Spleen (tissue), 11 donors: ENCODE results near the gene AQP5. TPM values are rescaled to one million over a fixed set of nuclear protein-coding genes. Genes with fewer than 3 reads are reported as not detected.

ENCODE experiments used
- DNase-seq: peaks from one replicate; pipeline ENCODE4 v3.0.0-alpha.2; 2020
- H3K27ac ChIP-seq, 8 donors: fragments of 200-600 bp; sonication (generic) in 7 of 8; 1 replicate in 4 of 8; 2 replicates in 4 of 8; pipeline versions ENCODE4 v1.5.0 to v1.8.0; 2016 to 2021; ENCODE audit warnings: inconsistent platforms in 4 of 8, mild to moderate bottlenecking in 4 of 8, moderate library complexity in 1 of 8
- H3K27me3 ChIP-seq, 7 donors: fragments of 200-600 bp; sonication (generic) in 6 of 7; replicated peaks in 1 of 7; 1 replicate in 4 of 7; 2 replicates in 3 of 7; pipeline versions ENCODE4 v1.5.0 to v1.8.0; 2016 to 2021; ENCODE audit warnings: inconsistent platforms in 3 of 7, mild to moderate bottlenecking in 1 of 7
- H3K36me3 ChIP-seq, 6 donors: fragments of 200-600 bp; sonication (generic) in 5 of 6; 1 replicate in 4 of 6; 2 replicates in 2 of 6; pipeline versions ENCODE4 v1.5.0 to v1.8.0; 2016 to 2021; ENCODE audit warnings: inconsistent platforms in 2 of 6
- H3K4me1 ChIP-seq, 6 donors: fragments of 200-600 bp; sonication (generic) in 5 of 6; 1 replicate in 3 of 6; 2 replicates in 3 of 6; pipeline versions ENCODE4 v1.5.0 to v1.8.0; 2016 to 2021; ENCODE audit warnings: inconsistent platforms in 3 of 6
- H3K4me3 ChIP-seq, 8 donors: fragments of 200-600 bp; sonication (generic) in 7 of 8; 1 replicate in 4 of 8; 2 replicates in 4 of 8; pipeline versions ENCODE4 v1.5.0 to v1.8.0; 2016 to 2021; ENCODE audit warnings: inconsistent platforms in 4 of 8, mild to moderate bottlenecking in 4 of 8, moderate library complexity in 2 of 8
- H3K9me3 ChIP-seq, 8 donors: fragments of 200-600 bp; sonication (generic) in 7 of 8; 1 replicate in 4 of 8; 2 replicates in 4 of 8; pipeline versions ENCODE4 v1.5.0 to v1.8.0; 2016 to 2021; ENCODE audit warnings: inconsistent platforms in 4 of 8
- CTCF ChIP-seq, 11 experiments: fragments of 200-600 bp in 7 of 11; fragments of 450-650 bp in 4 of 11; sonication (generic) in 4 of 11; IDR thresholded peaks in 8 of 11; conservative IDR thresholded peaks in 3 of 11; 1 replicate in 7 of 11; 2 replicates in 4 of 11; pipeline versions ENCODE4 v1.4.0 to v1.8.0; 2016 to 2021; ENCODE audit warnings: antibody characterized with exemption in 11 of 11, inconsistent platforms in 4 of 11, mild to moderate bottlenecking in 1 of 11
- POLR2A ChIP-seq, 3 donors: fragments of 450-650 bp; IDR thresholded peaks; one replicate each; pipeline ENCODE4 v1.5.1; 2017; ENCODE audit warnings: antibody characterized with exemption in 3 of 3, mild to moderate bottlenecking in 1 of 3
- POLR2AphosphoS5 ChIP-seq, 3 donors: sonication (generic); formaldehyde crosslinking; IDR thresholded peaks; one replicate each; pipeline ENCODE4 v1.5.1; 2017; ENCODE audit warnings: antibody characterized with exemption in 3 of 3
- WGBS, 5 donors: extraction: QIAGEN DNeasy Blood & Tissue Kit in 3 of 5; methylation state at CpG; one replicate each; pipeline versions ENCODE4 v1.1.5 to v1.1.7; 2013 to 2018; 5-methylcytosine and 5-hydroxymethylcytosine counted together
- intact Hi-C: fragments of 100-400 bp; cut with DNase I; formaldehyde crosslinking; loops from one replicate; pipeline ENCODE4 v1.15.0; 2023; ENCODE audit warnings: low total_unique reads
- polyA plus RNA-seq, 3 donors: library from polyadenylated mRNA; stranded (reverse); fragments of 200-250 nt; gene quantifications; one replicate each; pipeline ENCODE4 v1.2.1, GENCODE V29; 2013
- total RNA-seq, 7 donors: library from RNA; depleted of rRNA in 3 of 7; stranded (reverse); fragments of >200 nt in 3 of 7; fragmentation: NEBNext Ultra II Directional in 4 of 7; extraction: Animal tissue kit (Norgen Biotek cat#: 25700) in 4 of 7; gene quantifications; one replicate each; pipeline versions ENCODE4 v1.1.0 to v1.2.1, GENCODE V29; 2016 to 2021
- donor health status: healthy with polysubstance abuse.
- donor health status: DM: no; HTN: no; CAD: no; lungs with moderate emphysema.
- donor health status: DM: no; HTN: no; CAD: no.
- donor health status: Bipolar disorder and iron deficiency.
- donor health status: healthy.
- donor health status: DM: no; HTN: no; CAD: no.
- donor health status: DM: yes; HTN: yes; CAD: no.

Gene AQP5
- total and polyA plus RNA-seq, 10 donors, result 0.05 to 0.46 (median 0.30) TPM; not detected in 5

- peak; percentile 20 for DNase-seq
- H3K9me3 ChIP-seq, result no peaks in the 10 kb centered on the region
- H3K36me3 ChIP-seq, result no peaks in the 10 kb centered on the region
- H3K4me1 ChIP-seq, result peaks cover 0 to 2% (median 0%) of the 10 kb centered on the region in 6 donors
- WGBS, 5 donors, result 84 to 90% (median 87%) methylated on average over 7 to 8 of the region's 8 CpGs
- no peak overlapping the region for H3K27ac ChIP-seq
- TF ChIP-seq CTCF (IDR thresholded peaks at IDR 0.05 in 8 of 11, conservative IDR thresholded peaks at IDR 0.05 in 3 of 11), result no peak
- TF ChIP-seq POLR2AphosphoS5 (IDR thresholded peaks at IDR 0.05), result no peak
- no peak for TF ChIP-seq POLR2A (IDR thresholded peaks at IDR 0.05)
- no peaks in the 10 kb centered on the region for H3K27me3 ChIP-seq
- H3K4me3 ChIP-seq, result no peak overlapping the region
- intact Hi-C loops, result no loop called here
Measured at GRCh38 chr12:49937639-49938300, 23.9 kb upstream of the AQP5 start.

GRCh38 chr12:49939307-49939706 lies 22.4 kb upstream of the AQP5 start:
- no peaks in the 10 kb centered on the region for H3K9me3 ChIP-seq
- DNase-seq, result no peak
- intact Hi-C loops, result no loop called here
- H3K36me3 ChIP-seq, result no peaks in the 10 kb centered on the region
- H3K27me3 ChIP-seq, result peaks cover 0 to 2% (median 0%) of the 10 kb centered on the region in 7 donors
- H3K27ac ChIP-seq, result no peak overlapping the region
- TF ChIP-seq CTCF (IDR thresholded peaks at IDR 0.05 in 8 of 11, conservative IDR thresholded peaks at IDR 0.05 in 3 of 11) (no peak), POLR2A (IDR thresholded peaks at IDR 0.05) (no peak), POLR2AphosphoS5 (IDR thresholded peaks at IDR 0.05) (no peak)
- H3K4me3 ChIP-seq, result no peak overlapping the region
- peaks cover 0 to 15% (median 2%) of the 10 kb centered on the region in 6 donors for H3K4me1 ChIP-seq

- Histone ChIP-seq H3K36me3 (no peaks in the 10 kb centered on the region), H3K4me3 (no peak overlapping the region), H3K4me1 (peaks cover 0 to 19% (median 4%) of the 10 kb centered on the region in 6 donors), H3K27ac (no peak overlapping the region), H3K27me3 (peaks cover 0 to 2% (median 0%) of the 10 kb centered on the region in 7 donors), H3K9me3 (no peaks in the 10 kb centered on the region)
- 89 to 100% (median 100%) methylated on average over 1 of the region's 1 CpG for WGBS, 5 donors
- intact Hi-C loops, result no loop called here
- TF ChIP-seq CTCF (IDR thresholded peaks at IDR 0.05 in 8 of 11, conservative IDR thresholded peaks at IDR 0.05 in 3 of 11) (no peak), POLR2AphosphoS5 (IDR thresholded peaks at IDR 0.05) (no peak), POLR2A (IDR thresholded peaks at IDR 0.05) (no peak)
- DNase-seq, result peak; percentile 21
Measured at GRCh38 chr12:49939707-49940106, 22.0 kb upstream of the AQP5 start.

GRCh38 chr12:49941556-49942511 lies 19.8 kb upstream of the AQP5 start:
- WGBS, 5 donors, result 79 to 89% (median 82%) methylated on average over 13 of the region's 13 CpGs
- no peaks in the 10 kb centered on the region for H3K36me3 ChIP-seq
- peaks cover 5 to 33% (median 15%) of the 10 kb centered on the region in 6 donors for H3K4me1 ChIP-seq
- H3K9me3 ChIP-seq, result no peaks in the 10 kb centered on the region
- no peak for TF ChIP-seq CTCF (IDR thresholded peaks at IDR 0.05 in 8 of 11, conservative IDR thresholded peaks at IDR 0.05 in 3 of 11)
- TF ChIP-seq POLR2A (IDR thresholded peaks at IDR 0.05), result no peak
- TF ChIP-seq POLR2AphosphoS5 (IDR thresholded peaks at IDR 0.05), result no peak
- no peak overlapping the region for H3K27ac ChIP-seq
- intact Hi-C loops, result no loop called here
- DNase-seq, result peak; percentile 60
- peaks cover 0 to 2% (median 0%) of the 10 kb centered on the region in 7 donors for H3K27me3 ChIP-seq
- H3K4me3 ChIP-seq, result no peak overlapping the region
